Measurements from ENCODE around the gene HRH2.

DNA sequence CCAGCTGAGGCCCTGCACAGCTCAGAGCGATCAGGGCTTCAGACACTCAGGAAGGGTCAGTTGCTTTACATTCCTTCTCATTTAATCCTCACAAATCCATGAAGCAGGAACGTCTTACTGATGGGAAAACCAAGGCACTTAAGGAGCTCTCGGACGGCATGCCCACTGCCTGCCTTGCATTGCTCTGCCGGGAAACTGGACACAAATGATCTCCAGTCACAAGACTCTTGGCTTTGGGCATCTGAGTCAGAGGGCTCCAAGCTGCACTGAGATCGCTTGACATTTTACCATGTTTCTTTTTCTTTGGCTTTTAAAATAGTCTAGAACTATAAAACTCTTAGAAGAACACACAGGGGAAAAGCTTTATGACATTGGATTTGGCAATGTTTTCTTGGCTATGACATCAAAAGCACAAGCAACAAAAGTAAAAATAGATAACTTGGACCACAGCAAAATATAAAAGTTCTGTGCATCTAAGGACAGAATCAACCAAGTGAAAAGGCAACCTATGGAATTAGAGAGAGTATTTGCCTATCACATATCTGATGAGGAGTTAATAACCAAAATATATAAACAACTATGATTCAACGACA, 43.6 kb upstream of the HRH2 start:
- no peak for TF ChIP-seq ESRRA (CRISPR knock-in tag; IDR thresholded peaks at IDR 0.05; ENCODE audit: borderline replicate concordance)
- TF ChIP-seq, protein P1, sequence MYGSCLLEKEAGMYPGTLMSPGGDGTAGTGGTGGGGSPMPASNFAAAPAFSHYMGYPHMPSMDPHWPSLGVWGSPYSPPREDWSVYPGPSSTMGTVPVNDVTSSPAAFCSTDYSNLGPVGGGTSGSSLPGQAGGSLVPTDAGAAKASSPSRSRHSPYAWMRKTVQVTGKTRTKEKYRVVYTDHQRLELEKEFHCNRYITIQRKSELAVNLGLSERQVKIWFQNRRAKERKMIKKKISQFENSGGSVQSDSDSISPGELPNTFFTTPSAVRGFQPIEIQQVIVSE (CRISPR knock-in tag; IDR thresholded peaks at IDR 0.05; ENCODE audit: borderline replicate concordance): no peak
- TF ChIP-seq, protein P2, sequence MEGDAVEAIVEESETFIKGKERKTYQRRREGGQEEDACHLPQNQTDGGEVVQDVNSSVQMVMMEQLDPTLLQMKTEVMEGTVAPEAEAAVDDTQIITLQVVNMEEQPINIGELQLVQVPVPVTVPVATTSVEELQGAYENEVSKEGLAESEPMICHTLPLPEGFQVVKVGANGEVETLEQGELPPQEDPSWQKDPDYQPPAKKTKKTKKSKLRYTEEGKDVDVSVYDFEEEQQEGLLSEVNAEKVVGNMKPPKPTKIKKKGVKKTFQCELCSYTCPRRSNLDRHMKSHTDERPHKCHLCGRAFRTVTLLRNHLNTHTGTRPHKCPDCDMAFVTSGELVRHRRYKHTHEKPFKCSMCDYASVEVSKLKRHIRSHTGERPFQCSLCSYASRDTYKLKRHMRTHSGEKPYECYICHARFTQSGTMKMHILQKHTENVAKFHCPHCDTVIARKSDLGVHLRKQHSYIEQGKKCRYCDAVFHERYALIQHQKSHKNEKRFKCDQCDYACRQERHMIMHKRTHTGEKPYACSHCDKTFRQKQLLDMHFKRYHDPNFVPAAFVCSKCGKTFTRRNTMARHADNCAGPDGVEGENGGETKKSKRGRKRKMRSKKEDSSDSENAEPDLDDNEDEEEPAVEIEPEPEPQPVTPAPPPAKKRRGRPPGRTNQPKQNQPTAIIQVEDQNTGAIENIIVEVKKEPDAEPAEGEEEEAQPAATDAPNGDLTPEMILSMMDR (IDR thresholded peaks at IDR 0.05): no peak
- TF ChIP-seq GABPB1 (CRISPR knock-in tag; IDR thresholded peaks at IDR 0.05): no peak
- TF ChIP-seq ELF4 (CRISPR knock-in tag; IDR thresholded peaks at IDR 0.05; ENCODE audit: low read depth): no peak
- TF ChIP-seq TCF7 (CRISPR knock-in tag; IDR thresholded peaks at IDR 0.05; ENCODE audit: low read depth): no peak

Measured in WTC11 (cell line).